GM12878 (cell line): ENCODE measurements around the gene PINK1. TPM values are rescaled to one million over a fixed set of nuclear protein-coding genes. Genes with fewer than 3 reads are reported as not detected.

Source experiments
- ATAC-seq: fragments of 200-7000 bp; cut with Tn5 transposase; 3 replicates; pipeline ENCODE4 v1.9.1; 2020; ENCODE audit warnings: mild to moderate bottlenecking, moderate library complexity
- BruUV-seq: library from RNA; stranded (reverse); fragments of 400-500 nt; replicated peaks from 2 replicates; lab custom pipeline; 2021; lab: Mats Ljungman, UMichigan
- CTCF ChIA-PET: fragments of 300-600 bp; sonication (Branson Sonifier 250); formaldehyde crosslinking; extraction: SDS; loops from one replicate; lab custom pipeline; 2021; ENCODE audit warnings: inconsistent platforms; lab: Yijun Ruan, JAX
- POLR2A ChIA-PET: fragments of 350-600 bp; formaldehyde crosslinking; extraction: SDS; loops from one replicate; lab custom pipeline; 2021; ENCODE audit warnings: inconsistent platforms; lab: Charles Lee
- RAD21 ChIA-PET: fragments of 300-600 bp; sonication (Branson Sonifier 250); formaldehyde crosslinking; loops from one replicate; lab custom pipeline; 2023; ENCODE audit warnings: antibody characterized with exemption; ENCODE audit not compliant: unreplicated experiment; lab: Charles Lee
- SMC1A ChIA-PET: fragments of 300-600 bp; sonication (Branson Sonifier 250); formaldehyde crosslinking; loops from one replicate; lab custom pipeline; 2023; ENCODE audit not compliant: unreplicated experiment, uncharacterized antibody; lab: Charles Lee
- DNase-seq: peaks from one replicate; pipeline ENCODE4 v3.0.0-alpha.2; 2011; ENCODE audit warnings: low read depth, low spot score
- FAIRE-seq: peaks from 3 replicates; lab custom pipeline; 2011; peaks lifted over from hg19 to GRCh38; lab: Jason Lieb, UNC
- H2AFZ ChIP-seq: 2 replicates; pipeline ENCODE4 v1.6.0; 2011; ENCODE audit warnings: low read depth, low read length, control low read depth; ENCODE audit not compliant: control insufficient read depth
- H3K27ac ChIP-seq: 2 replicates; pipeline ENCODE4 v1.5.1; 2011; ENCODE audit warnings: control low read depth; ENCODE audit not compliant: control insufficient read depth, insufficient read depth
- H3K27me3 ChIP-seq, 2 experiments: replicated peaks in 1 of 2; 2 replicates each; pipeline versions ENCODE4 v1.6.0 to v1.6.1; 2011; ENCODE audit warnings: low read length in 1 of 2; ENCODE audit not compliant: control insufficient read depth in 2 of 2, insufficient read depth in 2 of 2
- H3K36me3 ChIP-seq, 2 experiments: 2 replicates each; pipeline ENCODE4 v1.5.1; 2011; ENCODE audit warnings: low read length in 1 of 2; ENCODE audit not compliant: control insufficient read depth in 2 of 2, insufficient read depth in 2 of 2
- H3K4me1 ChIP-seq: 2 replicates; pipeline ENCODE4 v1.6.1; 2011; ENCODE audit warnings: mild to moderate bottlenecking, low read length, moderate library complexity, mixed read lengths; ENCODE audit not compliant: control insufficient read depth, insufficient read depth
- H3K4me2 ChIP-seq: 2 replicates; pipeline ENCODE4 v1.6.0; 2011; ENCODE audit warnings: control low read depth; ENCODE audit not compliant: control insufficient read depth, insufficient read depth
- H3K4me3 ChIP-seq: fragments of 200-600 bp; sonication (generic); 2 replicates; pipeline ENCODE4 v1.5.1; 2016
- H3K79me2 ChIP-seq: 2 replicates; pipeline ENCODE4 v1.6.0; 2011; ENCODE audit warnings: low read length; ENCODE audit not compliant: control insufficient read depth, insufficient read depth
- H3K9ac ChIP-seq: 2 replicates; pipeline ENCODE4 v1.8.0; 2011; ENCODE audit warnings: low read length, control low read depth, mixed read lengths; ENCODE audit not compliant: control insufficient read depth, insufficient read depth
- H3K9me3 ChIP-seq: replicated peaks from 3 replicates; pipeline ENCODE4 v1.5.1; 2011; ENCODE audit warnings: mild to moderate bottlenecking, low read length; ENCODE audit not compliant: control insufficient read depth, insufficient read depth
- H4K20me1 ChIP-seq: 2 replicates; pipeline ENCODE4 v1.6.0; 2011; ENCODE audit not compliant: control insufficient read depth, insufficient read depth
- MLLT1 ChIP-seq: fragments of 450-650 bp; IDR thresholded peaks from 2 replicates; pipeline ENCODE4 v1.6.1; 2016; ENCODE audit warnings: mild to moderate bottlenecking
- SP1 ChIP-seq: IDR thresholded peaks from one replicate; pipeline ENCODE4 v1.6.1; 2011; ENCODE audit warnings: low read depth, low read length
- TCF12 ChIP-seq: IDR thresholded peaks from 2 replicates; pipeline ENCODE4 v1.6.1; 2011; ENCODE audit warnings: low read depth, mild to moderate bottlenecking, low read length
- ZBTB40 ChIP-seq: fragments of 450-650 bp; IDR thresholded peaks from 2 replicates; pipeline ENCODE4 v1.6.1; 2016; ENCODE audit warnings: mild to moderate bottlenecking, moderate library complexity, borderline replicate concordance
- WGBS: methylation state at CpG from one replicate; pipeline ENCODE4 v1.1.6; 2016; ENCODE audit warnings: low lambda C conversion rate; ENCODE audit not compliant: insufficient replicate concordance, insufficient coverage; ENCODE audit errors: missing lambda C conversion rate; 5-methylcytosine and 5-hydroxymethylcytosine counted together
- in situ Hi-C: fragments of 300-500 bp; cut with MboI; formaldehyde crosslinking; loops from 9 replicates; pipeline ENCODE4 v1.14.3; 2018; ENCODE audit warnings: mixed read lengths
- intact Hi-C: fragments of 100-400 bp; cut with micrococcal nuclease; formaldehyde crosslinking; loops from one replicate; pipeline ENCODE4 v1.14.2; 2022; ENCODE audit not compliant: unreplicated experiment
- polyA plus RNA-seq, 11 experiments: library from polyadenylated mRNA; depleted of rRNA in 4 of 11; unstranded in 6 of 11; stranded (reverse) in 5 of 11; fragments of >200 nt; fragmentation: Nextera tagmentation in 4 of 11; fragmentation: Illumina TruSeq in 1 of 11; extraction: Ambion mirVana in 4 of 11; extraction: Trizol in 1 of 11; gene quantifications; 1 replicate in 1 of 11; 2 replicates in 10 of 11; pipeline versions ENCODE4 v1.2.1 to v1.2.3, GENCODE V29; 2011 to 2016; ENCODE audit warnings: inconsistent platforms in 2 of 11, missing spikeins in 2 of 11, low read depth in 1 of 11
- total RNA-seq, 4 experiments: library from RNA; depleted of rRNA in 3 of 4; stranded (reverse); fragments of >200 nt in 3 of 4; fragmentation: Illumina TruSeq in 1 of 4; extraction: Trizol in 1 of 4; gene quantifications; 2 replicates each; pipeline versions ENCODE4 v1.2.1 to v1.2.3, GENCODE V29; 2013 to 2021

Gene PINK1
- total and polyA plus RNA-seq, 10 of the 15 experiments (the other 5 are each of a cell fraction or from before 2014, with no cell fraction given): 0.42 to 4.4 (median 1.9) TPM; not detected in 1

GRCh38 chr1:20611652-20612051, 21.6 kb upstream of the PINK1 start:
- intact Hi-C loops: no loop called here
- Histone ChIP-seq H3K36me3 (no peaks in the 10 kb centered on the region), H3K79me2 (no peaks in the 10 kb centered on the region), H2AFZ (no peak overlapping the region), H3K4me1 (no peaks in the 10 kb centered on the region), H3K4me2 (no peak overlapping the region), H3K9ac (no peak overlapping the region), H4K20me1 (no peaks in the 10 kb centered on the region), H3K27ac (no peak overlapping the region), H3K9me3 (no peaks in the 10 kb centered on the region), H3K4me3 (no peak overlapping the region), H3K27me3 (no peaks in the 10 kb centered on the region)
- no TSS peak for BruUV-seq
- ChIA-PET RAD21 (no interaction called here), SMC1A (no interaction called here), POLR2A (no interaction called here), CTCF (no interaction called here)
- FAIRE-seq (no peak), ATAC-seq (no peak), DNase-seq (no peak)
- 42% methylated on average over 5 of the region's 5 CpGs for WGBS
- TF ChIP-seq TCF12 (no peak), ZBTB40 (no peak), MLLT1 (no peak), SP1 (no peak)
- in situ Hi-C loops: no loop called here
